OCI-LY1 (cell line): ENCODE results near the gene SUSD6.

Experiments
- H2AFZ ChIP-seq: fragments of 200-600 bp; sonication (generic), shearing (Covaris generic); 2 replicates; pipeline ENCODE4 v1.6.0; 2014; ENCODE audit warnings: antibody characterized with exemption, mild to moderate bottlenecking, low read length
- H3F3A ChIP-seq: fragments of 200-600 bp; sonication (generic), shearing (Covaris generic); 2 replicates; pipeline ENCODE4 v1.6.0; 2014; ENCODE audit warnings: mild to moderate bottlenecking, antibody characterized with exemption, low read length, moderate library complexity; ENCODE audit not compliant: insufficient read depth
- H3K27ac ChIP-seq: fragments of 200-600 bp; sonication (generic); 2 replicates; pipeline ENCODE4 v1.5.1; 2014; ENCODE audit warnings: low read length, mixed run types, mild to moderate bottlenecking, low read depth; ENCODE audit not compliant: poor library complexity, severe bottlenecking
- H3K27me3 ChIP-seq: fragments of 200-600 bp; sonication (generic); 2 replicates; pipeline ENCODE4 v1.6.0; 2014; ENCODE audit warnings: antibody characterized with exemption, mild to moderate bottlenecking, low read length, moderate library complexity; ENCODE audit not compliant: insufficient read depth
- H3K36me3 ChIP-seq: fragments of 200-600 bp; sonication (generic); 2 replicates; pipeline ENCODE4 v1.6.1; 2014; ENCODE audit warnings: mild to moderate bottlenecking, antibody characterized with exemption, low read length, moderate library complexity, mixed read lengths; ENCODE audit not compliant: insufficient read depth
- H3K4me1 ChIP-seq: fragments of 200-600 bp; sonication (generic); 2 replicates; pipeline ENCODE4 v1.5.1; 2014; ENCODE audit warnings: mild to moderate bottlenecking, low read length, moderate library complexity; ENCODE audit not compliant: insufficient read depth, severe bottlenecking
- H3K4me2 ChIP-seq: fragments of 200-600 bp; sonication (generic), shearing (Covaris generic); 2 replicates; pipeline ENCODE4 v1.6.1; 2014; ENCODE audit warnings: low read length
- H3K4me3 ChIP-seq: fragments of 200-600 bp; sonication (generic); 2 replicates; pipeline ENCODE4 v1.5.1; 2014; ENCODE audit warnings: low read length, low read depth, mild to moderate bottlenecking, mixed read lengths; ENCODE audit not compliant: poor library complexity, severe bottlenecking
- H3K79me2 ChIP-seq: fragments of 200-600 bp; shearing (Covaris generic); 2 replicates; pipeline ENCODE4 v1.6.1; 2016; ENCODE audit warnings: mixed run types, low read length, mixed read lengths; ENCODE audit not compliant: insufficient read depth
- H3K9ac ChIP-seq: fragments of 200-600 bp; sonication (generic), shearing (Covaris generic); 2 replicates; pipeline ENCODE4 v1.6.1; 2014; ENCODE audit warnings: mild to moderate bottlenecking, low read length, mixed read lengths
- H3K9me2 ChIP-seq: fragments of 200-600 bp; sonication (generic), shearing (Covaris generic); 2 replicates; pipeline ENCODE4 v1.6.1; 2014; ENCODE audit warnings: low read depth, mild to moderate bottlenecking, low read length, mixed read lengths
- H3K9me3 ChIP-seq: fragments of 200-600 bp; shearing (Covaris generic); 2 replicates; pipeline ENCODE4 v1.6.1; 2014; ENCODE audit warnings: low read length, mixed read lengths
- H4K20me1 ChIP-seq: fragments of 200-600 bp; sonication (generic), shearing (Covaris generic); 2 replicates; pipeline ENCODE4 v1.6.0; 2016; ENCODE audit warnings: mild to moderate bottlenecking, low read length; ENCODE audit not compliant: insufficient read depth
- CTCF ChIP-seq: fragments of 200-600 bp; sonication (generic), shearing (Covaris generic); IDR thresholded peaks from 2 replicates; pipeline ENCODE4 v1.5.1; 2017; ENCODE audit warnings: mild to moderate bottlenecking, antibody characterized with exemption, low read length, moderate library complexity, mixed read lengths
- EZH2 ChIP-seq: fragments of 200-600 bp; sonication (generic), shearing (Covaris generic); IDR thresholded peaks from 2 replicates; pipeline ENCODE4 v1.8.0; 2017; ENCODE audit warnings: borderline replicate concordance, mixed run types, mild to moderate bottlenecking, antibody characterized with exemption, low read length, moderate library complexity, mixed read lengths

The SUSD6 gene

GRCh38 chr14:69569859-69570258, 41.5 kb upstream of the SUSD6 start:
- Histone ChIP-seq H3K4me3 (no peak overlapping the region), H4K20me1 (no peaks in the 10 kb centered on the region), H3K4me2 (no peak overlapping the region), H3K36me3 (no peaks in the 10 kb centered on the region), H3K4me1 (no peaks in the 10 kb centered on the region), H3K9me3 (no peaks in the 10 kb centered on the region), H3K27me3 (no peaks in the 10 kb centered on the region), H3K9me2 (no peaks in the 10 kb centered on the region), H2AFZ (no peak overlapping the region), H3F3A (no peaks in the 10 kb centered on the region), H3K27ac (no peak overlapping the region), H3K9ac (no peak overlapping the region), H3K79me2 (no peaks in the 10 kb centered on the region)
- TF ChIP-seq EZH2 (no peak), CTCF (no peak)

- Histone ChIP-seq H3K9me2 (no peaks in the 10 kb centered on the region), H3K36me3 (no peaks in the 10 kb centered on the region), H3K9ac (no peak overlapping the region), H3K9me3 (no peaks in the 10 kb centered on the region), H3K4me3 (no peak overlapping the region), H3K4me1 (no peaks in the 10 kb centered on the region), H3K27ac (no peak overlapping the region), H3K79me2 (no peaks in the 10 kb centered on the region), H3K27me3 (no peaks in the 10 kb centered on the region), H3K4me2 (no peak overlapping the region), H2AFZ (no peak overlapping the region), H3F3A (no peaks in the 10 kb centered on the region), H4K20me1 (no peaks in the 10 kb centered on the region)
- TF ChIP-seq CTCF (no peak), EZH2 (no peak)
Measured at GRCh38 chr14:69570836-69571330, 40.5 kb upstream of the SUSD6 start.

- H3F3A ChIP-seq, result no peaks in the 10 kb centered on the region
- no peaks in the 10 kb centered on the region for H3K36me3 ChIP-seq
- H3K27ac ChIP-seq, result no peak overlapping the region
- H3K79me2 ChIP-seq, result no peaks in the 10 kb centered on the region
- H3K9ac ChIP-seq, result no peak overlapping the region
- H3K9me3 ChIP-seq, result no peaks in the 10 kb centered on the region
- no peaks in the 10 kb centered on the region for H3K9me2 ChIP-seq
- no peak for TF ChIP-seq EZH2
- TF ChIP-seq CTCF, result no peak
- no peaks in the 10 kb centered on the region for H3K4me1 ChIP-seq
- no peaks in the 10 kb centered on the region for H3K27me3 ChIP-seq
- no peak overlapping the region for H3K4me3 ChIP-seq
- H4K20me1 ChIP-seq, result no peaks in the 10 kb centered on the region
- no peak overlapping the region for H2AFZ ChIP-seq
- no peak overlapping the region for H3K4me2 ChIP-seq
Measured at GRCh38 chr14:69571449-69572029, 39.9 kb upstream of the SUSD6 start.
